ENCODE measurements around the gene SLC29A4. TPM values are rescaled to one million over a fixed set of nuclear protein-coding genes. Genes with fewer than 3 reads are reported as not detected.
"Not testable (repeated sequence)": the region's sequence is repeated elsewhere in the genome, so short reads cannot be mapped to it uniquely, and the experiment has no call there.

The SLC29A4 gene
- polyA plus RNA-seq, 3 donors: 0.21 to 0.29 (median 0.26) TPM

GRCh38 chr7:5310822-5311405, 28.2 kb downstream of the SLC29A4 start:
- no peak for TF ChIP-seq CTCF (IDR thresholded peaks at IDR 0.05)
- peaks cover 54 to 96% of the 10 kb centered on the region in 2 donors for H3K36me3 Mint-ChIP-seq
- no peaks in the 10 kb centered on the region for H3K27me3 ChIP-seq (ENCODE audit: control insufficient read depth in 2 of 2, insufficient read depth in 2 of 2, low read length in 2 of 2)

DNA sequence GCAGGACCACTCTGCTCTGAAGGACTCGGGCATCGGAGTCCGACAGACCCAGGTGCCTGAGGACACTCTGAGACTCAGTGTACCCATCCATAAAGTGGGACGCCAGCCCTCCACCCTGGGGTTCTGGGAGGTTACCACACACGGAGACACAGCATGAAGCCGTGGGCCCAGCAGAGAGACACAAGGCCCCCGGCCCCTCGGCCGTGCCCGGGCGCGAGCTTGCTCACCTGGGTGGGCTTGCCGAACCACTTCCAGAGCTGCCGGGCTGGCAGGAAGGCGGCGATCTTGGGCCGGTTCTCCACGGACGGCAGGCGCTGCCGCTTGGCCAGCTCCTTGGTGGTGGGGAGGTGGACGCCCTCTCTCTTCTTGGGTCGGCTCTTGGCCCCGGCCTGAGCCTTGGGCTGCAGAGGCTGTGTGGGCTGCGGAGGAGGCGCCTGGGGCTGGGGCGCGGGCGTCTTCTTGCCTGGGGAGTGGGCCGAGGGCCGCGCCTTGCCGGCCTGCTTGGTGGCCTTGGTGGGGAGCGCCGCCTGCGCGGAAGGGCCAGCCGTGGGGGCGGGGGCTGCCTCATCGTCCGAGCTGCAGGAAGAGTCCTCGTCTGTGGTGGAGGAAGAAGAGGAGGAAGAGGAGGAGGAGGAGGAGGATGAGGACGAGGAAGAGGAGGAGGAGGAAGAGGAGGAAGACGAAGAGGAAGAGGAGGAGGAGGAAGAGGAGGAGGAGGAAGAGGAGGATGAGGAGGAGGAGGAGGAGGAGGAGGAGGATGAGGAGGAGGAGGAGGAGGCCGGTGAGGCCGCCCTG, 29.7 kb downstream of the SLC29A4 start:
- H3K9me3 Mint-ChIP-seq; H3K9me3 ChIP-seq (replicated peaks in 1 of 2; ENCODE audit: control insufficient read depth in 1 of 2, insufficient read depth in 1 of 2, low read length in 2 of 2); H3K27ac ChIP-seq (ENCODE audit: low read depth in 1 of 2, low read length in 2 of 2); H3K27ac Mint-ChIP-seq; H3K4me3 Mint-ChIP-seq; H3K4me1 ChIP-seq (ENCODE audit: control insufficient read depth in 1 of 2, insufficient read depth in 2 of 2, low read length in 2 of 2); H2AFZ ChIP-seq (ENCODE audit: insufficient read depth, low read depth, low read length, poor library complexity, severe bottlenecking); H3K9ac ChIP-seq (ENCODE audit: insufficient read depth, low read length, poor library complexity, severe bottlenecking); H3K4me3 ChIP-seq (replicated peaks in 1 of 3; ENCODE audit: low read depth in 2 of 3, low read length in 3 of 3); intact Hi-C loops (cut with micrococcal nuclease); H3K27me3 ChIP-seq (ENCODE audit: control insufficient read depth in 2 of 2, insufficient read depth in 2 of 2, low read length in 2 of 2); DNase-seq; H3K79me2 ChIP-seq (ENCODE audit: insufficient read depth, low read length); H3K4me1 Mint-ChIP-seq; H3K4me2 ChIP-seq (replicated peaks; ENCODE audit: extremely low read depth, low read length, poor library complexity, severe bottlenecking); H3K27me3 Mint-ChIP-seq (ENCODE audit: low read depth in 3 of 3): not testable (repeated sequence)
- peaks cover 65 to 98% of the 10 kb centered on the region in 2 donors for H3K36me3 Mint-ChIP-seq
- Histone ChIP-seq H3K36me3 (replicated peaks in 1 of 2; ENCODE audit: control insufficient read depth in 1 of 2, insufficient read depth in 2 of 2, low read length in 2 of 2) (peaks cover 76 to 87% of the 10 kb centered on the region in 2 donors), H4K20me1 (ENCODE audit: insufficient read depth, low read length) (peaks cover 39% of the 10 kb centered on the region)
- WGBS (ENCODE audit: insufficient coverage): 93% methylated on average over 22 of the region's 46 CpGs

More at GRCh38 chr7:5310822-5311405, 28.2 kb downstream of the SLC29A4 start:
- H3K4me3 ChIP-seq (replicated peaks in 1 of 3; ENCODE audit: low read depth in 2 of 3, low read length in 3 of 3): no peak overlapping the region
- peaks cover 34% of the 10 kb centered on the region for H4K20me1 ChIP-seq (ENCODE audit: insufficient read depth, low read length)
- H3K9me3 ChIP-seq (replicated peaks in 1 of 2; ENCODE audit: control insufficient read depth in 1 of 2, insufficient read depth in 1 of 2, low read length in 2 of 2): no peaks in the 10 kb centered on the region
- Mint-ChIP-seq H3K4me3 (no peak overlapping the region), H3K9me3 (no peaks in the 10 kb centered on the region), H3K4me1 (no peaks in the 10 kb centered on the region), H3K27me3 (ENCODE audit: low read depth in 3 of 3) (no peaks in the 10 kb centered on the region), H3K27ac (peak overlapping the region in 2 of 7 donors; percentile 3 to 54)
- H3K4me2 ChIP-seq (replicated peaks; ENCODE audit: extremely low read depth, low read length, poor library complexity, severe bottlenecking): no peak overlapping the region
- intact Hi-C loops (cut with micrococcal nuclease): no loop called here
- no peaks in the 10 kb centered on the region for H3K4me1 ChIP-seq (ENCODE audit: control insufficient read depth in 1 of 2, insufficient read depth in 2 of 2, low read length in 2 of 2)
- H3K79me2 ChIP-seq (ENCODE audit: insufficient read depth, low read length): no peaks in the 10 kb centered on the region
- H3K9ac ChIP-seq (ENCODE audit: insufficient read depth, low read length, poor library complexity, severe bottlenecking): no peak overlapping the region
- no peak for DNase-seq
- H2AFZ ChIP-seq (ENCODE audit: insufficient read depth, low read depth, low read length, poor library complexity, severe bottlenecking): no peak overlapping the region
- 98% methylated on average over 10 of the region's 16 CpGs for WGBS (ENCODE audit: insufficient coverage)
- H3K27ac ChIP-seq (ENCODE audit: low read depth in 1 of 2, low read length in 2 of 2): no peak overlapping the region
- peaks cover 64 to 75% of the 10 kb centered on the region in 2 donors for H3K36me3 ChIP-seq (replicated peaks in 1 of 2; ENCODE audit: control insufficient read depth in 1 of 2, insufficient read depth in 2 of 2, low read length in 2 of 2)

DNA sequence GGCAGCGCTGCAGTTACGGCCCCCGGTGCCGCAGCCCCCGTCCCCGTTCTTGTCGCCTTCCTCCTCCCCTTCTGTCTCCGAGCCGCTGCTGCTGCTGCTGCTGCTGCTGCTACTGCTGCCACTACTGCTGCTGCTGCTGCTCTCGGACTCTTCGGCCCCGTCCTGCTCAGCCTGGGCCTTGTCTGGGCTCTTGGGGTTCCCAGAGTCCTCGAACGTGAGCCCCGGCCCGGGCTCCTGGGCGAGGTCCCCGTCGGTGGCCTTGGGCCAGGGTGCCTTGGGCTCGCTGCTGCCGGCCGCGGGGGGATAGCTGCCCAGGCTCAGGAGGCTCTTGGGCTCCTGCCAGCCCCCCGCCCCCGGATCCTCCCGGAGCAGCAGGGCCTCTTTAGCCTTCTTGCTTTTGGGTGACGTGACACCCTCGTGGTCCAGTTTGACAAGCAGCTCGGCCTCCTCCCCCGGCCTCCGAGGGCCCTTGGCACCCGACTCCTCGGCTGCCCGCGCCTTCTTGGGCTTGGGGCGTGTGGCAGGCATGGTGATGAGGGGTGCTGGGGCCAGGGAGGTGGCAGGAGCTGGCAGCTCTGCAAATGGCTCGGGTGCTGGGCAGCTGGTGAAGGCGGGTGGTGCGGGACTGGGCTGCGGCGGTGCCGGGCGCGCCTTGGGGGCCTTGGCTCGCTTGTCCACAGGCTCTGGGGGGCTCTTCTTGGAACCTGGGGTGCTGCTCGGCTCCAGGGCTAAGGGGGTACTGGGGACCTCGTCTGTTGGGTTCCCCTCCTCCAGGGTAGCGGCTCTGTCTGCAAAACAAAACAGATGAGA, 30.5 kb downstream of the SLC29A4 start:
- Histone ChIP-seq H3K36me3 (replicated peaks in 1 of 2; ENCODE audit: control insufficient read depth in 1 of 2, insufficient read depth in 2 of 2, low read length in 2 of 2) (peaks cover 68 to 86% of the 10 kb centered on the region in 2 donors), H4K20me1 (ENCODE audit: insufficient read depth, low read length) (peaks cover 31% of the 10 kb centered on the region)
- H3K9ac ChIP-seq (ENCODE audit: insufficient read depth, low read length, poor library complexity, severe bottlenecking); H2AFZ ChIP-seq (ENCODE audit: insufficient read depth, low read depth, low read length, poor library complexity, severe bottlenecking); H3K9me3 Mint-ChIP-seq; H3K4me2 ChIP-seq (replicated peaks; ENCODE audit: extremely low read depth, low read length, poor library complexity, severe bottlenecking); H3K4me1 Mint-ChIP-seq; intact Hi-C loops (cut with micrococcal nuclease); H3K4me3 ChIP-seq (replicated peaks in 1 of 3; ENCODE audit: low read depth in 2 of 3, low read length in 3 of 3); H3K4me3 Mint-ChIP-seq; H3K9me3 ChIP-seq (replicated peaks in 1 of 2; ENCODE audit: control insufficient read depth in 1 of 2, insufficient read depth in 1 of 2, low read length in 2 of 2); H3K27ac ChIP-seq (ENCODE audit: low read depth in 1 of 2, low read length in 2 of 2); H3K79me2 ChIP-seq (ENCODE audit: insufficient read depth, low read length); H3K27me3 ChIP-seq (ENCODE audit: control insufficient read depth in 2 of 2, insufficient read depth in 2 of 2, low read length in 2 of 2); H3K4me1 ChIP-seq (ENCODE audit: control insufficient read depth in 1 of 2, insufficient read depth in 2 of 2, low read length in 2 of 2); H3K27me3 Mint-ChIP-seq (ENCODE audit: low read depth in 3 of 3); DNase-seq; H3K27ac Mint-ChIP-seq: not testable (repeated sequence)
- WGBS (ENCODE audit: insufficient coverage): 96% methylated on average over 38 of the region's 48 CpGs
- H3K36me3 Mint-ChIP-seq: peaks cover 62 to 98% of the 10 kb centered on the region in 2 donors
